Measurements from ENCODE around the gene MCAM. TPM values are rescaled to one million over a fixed set of nuclear protein-coding genes. Genes with fewer than 3 reads are reported as not detected.

MCAM gene
- total RNA-seq, 1 donor from 2014 or later = 10.3 TPM

- Mint-ChIP-seq H3K9me3 (no peaks in the 10 kb centered on the region), H3K36me3 (peaks cover 20% of the 10 kb centered on the region), H3K4me3 (no peak overlapping the region), H3K4me1 (ENCODE audit: unreplicated experiment) (no peaks in the 10 kb centered on the region), H3K27ac (no peak overlapping the region), H3K27me3 (no peaks in the 10 kb centered on the region)
- DNase-seq (ENCODE audit: extremely low spot score, unreplicated experiment) = no peak
- TF ChIP-seq, protein P1, sequence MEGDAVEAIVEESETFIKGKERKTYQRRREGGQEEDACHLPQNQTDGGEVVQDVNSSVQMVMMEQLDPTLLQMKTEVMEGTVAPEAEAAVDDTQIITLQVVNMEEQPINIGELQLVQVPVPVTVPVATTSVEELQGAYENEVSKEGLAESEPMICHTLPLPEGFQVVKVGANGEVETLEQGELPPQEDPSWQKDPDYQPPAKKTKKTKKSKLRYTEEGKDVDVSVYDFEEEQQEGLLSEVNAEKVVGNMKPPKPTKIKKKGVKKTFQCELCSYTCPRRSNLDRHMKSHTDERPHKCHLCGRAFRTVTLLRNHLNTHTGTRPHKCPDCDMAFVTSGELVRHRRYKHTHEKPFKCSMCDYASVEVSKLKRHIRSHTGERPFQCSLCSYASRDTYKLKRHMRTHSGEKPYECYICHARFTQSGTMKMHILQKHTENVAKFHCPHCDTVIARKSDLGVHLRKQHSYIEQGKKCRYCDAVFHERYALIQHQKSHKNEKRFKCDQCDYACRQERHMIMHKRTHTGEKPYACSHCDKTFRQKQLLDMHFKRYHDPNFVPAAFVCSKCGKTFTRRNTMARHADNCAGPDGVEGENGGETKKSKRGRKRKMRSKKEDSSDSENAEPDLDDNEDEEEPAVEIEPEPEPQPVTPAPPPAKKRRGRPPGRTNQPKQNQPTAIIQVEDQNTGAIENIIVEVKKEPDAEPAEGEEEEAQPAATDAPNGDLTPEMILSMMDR (conservative IDR thresholded peaks at IDR 0.05) = no peak
Observed at GRCh38 chr11:119282495-119282894, 34.4 kb downstream of the MCAM start.

- TF ChIP-seq, protein P1 (conservative IDR thresholded peaks at IDR 0.05) = no peak
- H3K9me3 Mint-ChIP-seq = no peaks in the 10 kb centered on the region
- peaks cover 19% of the 10 kb centered on the region for H3K36me3 Mint-ChIP-seq
- H3K4me3 Mint-ChIP-seq = no peak overlapping the region
- H3K27me3 Mint-ChIP-seq = no peaks in the 10 kb centered on the region
- no peaks in the 10 kb centered on the region for H3K4me1 Mint-ChIP-seq (ENCODE audit: unreplicated experiment)
- no peak overlapping the region for H3K27ac Mint-ChIP-seq
- DNase-seq (ENCODE audit: extremely low spot score, unreplicated experiment) = no peak
Observed at GRCh38 chr11:119277660-119278059, 39.3 kb downstream of the MCAM start.

GRCh38 chr11:119273721-119274120 is 43.2 kb downstream of the MCAM start:
- Mint-ChIP-seq H3K4me3 (no peak overlapping the region), H3K9me3 (no peaks in the 10 kb centered on the region), H3K4me1 (ENCODE audit: unreplicated experiment) (no peaks in the 10 kb centered on the region), H3K27ac (no peak overlapping the region), H3K36me3 (peaks cover 24% of the 10 kb centered on the region), H3K27me3 (no peaks in the 10 kb centered on the region)
- no peak for DNase-seq (ENCODE audit: extremely low spot score, unreplicated experiment)
- TF ChIP-seq, protein P1 (conservative IDR thresholded peaks at IDR 0.05) = no peak

DNA sequence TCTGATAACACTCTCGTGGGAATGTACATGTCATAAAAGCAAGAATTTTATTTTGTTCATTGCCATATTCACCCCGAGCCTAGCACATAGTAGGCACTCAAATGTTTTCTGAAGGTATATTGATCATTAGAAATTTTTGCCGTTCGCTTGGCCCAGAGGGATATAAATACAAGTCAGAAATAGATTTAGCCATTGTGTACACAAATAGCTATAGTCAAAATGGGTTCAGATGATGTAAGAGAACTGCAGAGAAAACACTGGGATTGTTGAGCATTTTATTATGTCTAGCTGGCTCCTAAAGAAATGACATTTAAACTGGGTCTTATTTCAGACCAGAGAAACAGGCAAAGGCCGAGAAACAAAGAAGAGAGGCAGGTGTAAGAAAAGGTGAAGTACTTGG is 49.3 kb downstream of the MCAM start:
- no peaks in the 10 kb centered on the region for H3K27me3 Mint-ChIP-seq
- peaks cover 6% of the 10 kb centered on the region for H3K36me3 Mint-ChIP-seq
- no peak overlapping the region for H3K4me3 Mint-ChIP-seq
- no peak for DNase-seq (ENCODE audit: extremely low spot score, unreplicated experiment)
- H3K4me1 Mint-ChIP-seq (ENCODE audit: unreplicated experiment) = no peaks in the 10 kb centered on the region
- H3K27ac Mint-ChIP-seq = no peak overlapping the region
- no peaks in the 10 kb centered on the region for H3K9me3 Mint-ChIP-seq
- TF ChIP-seq, protein P1 (conservative IDR thresholded peaks at IDR 0.05) = no peak

GRCh38 chr11:119266517-119267255 is 50.2 kb downstream of the MCAM start:
- TF ChIP-seq, protein P1 (conservative IDR thresholded peaks at IDR 0.05) = no peak
- Mint-ChIP-seq H3K27ac (no peak overlapping the region), H3K36me3 (no peaks in the 10 kb centered on the region), H3K9me3 (no peaks in the 10 kb centered on the region), H3K27me3 (no peaks in the 10 kb centered on the region), H3K4me1 (ENCODE audit: unreplicated experiment) (no peaks in the 10 kb centered on the region), H3K4me3 (no peak overlapping the region)
- no peak for DNase-seq (ENCODE audit: extremely low spot score, unreplicated experiment)

All from type B pancreatic cell (in vitro differentiated cells).